ENCODE data around the gene CRYL1.

DNA sequence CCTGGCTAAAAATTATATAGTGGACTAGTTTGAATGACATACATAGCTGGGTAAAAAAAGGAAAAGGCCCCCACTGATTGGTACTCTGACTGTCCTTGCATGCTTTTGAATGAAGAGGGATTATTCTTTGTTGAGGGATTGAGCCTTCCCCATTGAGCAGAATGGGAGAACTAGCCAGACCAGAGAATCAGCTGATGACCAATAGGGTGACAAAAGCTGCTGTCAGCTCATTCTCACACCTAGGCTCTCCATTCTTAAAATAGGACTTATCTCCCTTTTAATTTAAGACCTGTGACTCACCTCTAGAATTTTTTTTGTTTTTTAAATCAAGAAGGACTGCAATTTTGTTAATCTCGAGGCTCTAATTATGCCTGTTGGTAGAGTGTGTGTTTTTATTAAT, 79.3 kb downstream of the CRYL1 start:
- TF ChIP-seq, protein P1, sequence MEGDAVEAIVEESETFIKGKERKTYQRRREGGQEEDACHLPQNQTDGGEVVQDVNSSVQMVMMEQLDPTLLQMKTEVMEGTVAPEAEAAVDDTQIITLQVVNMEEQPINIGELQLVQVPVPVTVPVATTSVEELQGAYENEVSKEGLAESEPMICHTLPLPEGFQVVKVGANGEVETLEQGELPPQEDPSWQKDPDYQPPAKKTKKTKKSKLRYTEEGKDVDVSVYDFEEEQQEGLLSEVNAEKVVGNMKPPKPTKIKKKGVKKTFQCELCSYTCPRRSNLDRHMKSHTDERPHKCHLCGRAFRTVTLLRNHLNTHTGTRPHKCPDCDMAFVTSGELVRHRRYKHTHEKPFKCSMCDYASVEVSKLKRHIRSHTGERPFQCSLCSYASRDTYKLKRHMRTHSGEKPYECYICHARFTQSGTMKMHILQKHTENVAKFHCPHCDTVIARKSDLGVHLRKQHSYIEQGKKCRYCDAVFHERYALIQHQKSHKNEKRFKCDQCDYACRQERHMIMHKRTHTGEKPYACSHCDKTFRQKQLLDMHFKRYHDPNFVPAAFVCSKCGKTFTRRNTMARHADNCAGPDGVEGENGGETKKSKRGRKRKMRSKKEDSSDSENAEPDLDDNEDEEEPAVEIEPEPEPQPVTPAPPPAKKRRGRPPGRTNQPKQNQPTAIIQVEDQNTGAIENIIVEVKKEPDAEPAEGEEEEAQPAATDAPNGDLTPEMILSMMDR (IDR thresholded peaks at IDR 0.05): no peak
- no peak for TF ChIP-seq EZH2 (IDR thresholded peaks at IDR 0.05; ENCODE audit: borderline replicate concordance, insufficient read depth, low read depth, low read length, poor library complexity, severe bottlenecking)
